HG03521 (cell line): ENCODE measurements around the gene SYNDIG1L.
A peak's percentile ranks its signal among the peaks of the same experiment; 100 is the strongest.
"Not testable (repeated sequence)": the region's sequence is repeated elsewhere in the genome, so short reads cannot be mapped to it uniquely, and the experiment has no call there.

Source experiments
- ATAC-seq: cut with Tn5 transposase; IDR thresholded peaks from one replicate; pipeline ENCODE4 v1.9.1; 2021; ENCODE audit warnings: mild to moderate bottlenecking, moderate library complexity; ENCODE audit not compliant: unreplicated experiment

The SYNDIG1L gene

DNA sequence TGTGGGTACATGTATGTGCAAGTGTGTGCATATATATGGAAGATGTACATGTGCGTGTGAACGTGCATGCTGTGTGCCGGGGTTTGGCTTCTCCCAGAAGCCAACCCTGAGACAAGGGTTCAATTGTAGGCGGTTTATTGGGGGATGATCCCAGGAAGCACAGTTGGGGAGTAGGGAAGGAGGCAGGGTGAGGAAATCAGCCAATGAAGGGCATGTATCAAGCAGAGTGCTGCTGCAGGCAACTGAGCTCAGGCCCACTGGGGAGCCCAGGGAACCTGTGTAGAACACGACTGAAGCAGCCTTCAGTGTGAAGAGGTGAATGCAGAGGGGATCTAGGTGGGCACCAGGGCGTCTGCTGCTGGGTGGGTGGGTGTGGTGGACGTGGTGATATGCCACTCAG lies 21.6 kb downstream of the SYNDIG1L start:
- no peak for ATAC-seq

DNA sequence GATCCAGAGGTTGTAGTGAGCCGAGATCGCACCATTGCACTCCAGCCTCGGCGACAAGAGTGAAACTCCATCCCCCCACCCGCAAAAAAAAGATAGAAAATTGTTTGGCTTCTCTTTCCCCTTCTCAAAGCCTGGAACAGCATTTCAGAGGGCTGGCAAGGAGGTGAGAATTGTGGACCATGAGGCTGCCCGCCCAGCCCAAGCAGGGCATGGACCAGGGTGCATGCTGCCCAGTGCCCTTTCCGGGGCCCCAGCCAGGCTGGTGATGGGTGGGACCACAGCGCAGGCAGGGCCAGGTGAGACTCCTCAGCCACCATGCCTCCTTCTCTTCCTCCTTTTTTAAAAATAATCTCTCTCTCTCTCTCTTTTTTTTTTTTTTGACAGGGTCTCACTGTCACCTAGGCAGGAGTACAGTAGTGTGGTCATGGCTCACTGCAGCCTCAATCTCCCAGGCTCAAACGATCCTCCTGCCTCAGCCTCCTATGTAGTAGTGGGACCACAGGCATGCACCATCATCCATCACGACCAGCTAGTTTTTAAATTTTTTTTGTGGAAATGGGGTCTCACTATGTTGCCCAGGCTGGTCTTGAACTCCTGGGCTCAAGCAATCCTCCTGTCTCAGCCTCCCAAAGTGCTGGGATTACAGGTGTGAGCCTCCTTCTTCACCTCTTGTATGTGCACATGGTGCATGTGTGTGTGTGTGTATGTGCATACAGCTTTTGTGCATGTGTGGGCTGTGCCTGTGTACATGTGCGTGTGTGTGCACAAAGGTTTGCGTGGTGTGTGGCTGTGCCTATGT lies 22.2 kb downstream of the SYNDIG1L start:
- no peak for ATAC-seq

DNA sequence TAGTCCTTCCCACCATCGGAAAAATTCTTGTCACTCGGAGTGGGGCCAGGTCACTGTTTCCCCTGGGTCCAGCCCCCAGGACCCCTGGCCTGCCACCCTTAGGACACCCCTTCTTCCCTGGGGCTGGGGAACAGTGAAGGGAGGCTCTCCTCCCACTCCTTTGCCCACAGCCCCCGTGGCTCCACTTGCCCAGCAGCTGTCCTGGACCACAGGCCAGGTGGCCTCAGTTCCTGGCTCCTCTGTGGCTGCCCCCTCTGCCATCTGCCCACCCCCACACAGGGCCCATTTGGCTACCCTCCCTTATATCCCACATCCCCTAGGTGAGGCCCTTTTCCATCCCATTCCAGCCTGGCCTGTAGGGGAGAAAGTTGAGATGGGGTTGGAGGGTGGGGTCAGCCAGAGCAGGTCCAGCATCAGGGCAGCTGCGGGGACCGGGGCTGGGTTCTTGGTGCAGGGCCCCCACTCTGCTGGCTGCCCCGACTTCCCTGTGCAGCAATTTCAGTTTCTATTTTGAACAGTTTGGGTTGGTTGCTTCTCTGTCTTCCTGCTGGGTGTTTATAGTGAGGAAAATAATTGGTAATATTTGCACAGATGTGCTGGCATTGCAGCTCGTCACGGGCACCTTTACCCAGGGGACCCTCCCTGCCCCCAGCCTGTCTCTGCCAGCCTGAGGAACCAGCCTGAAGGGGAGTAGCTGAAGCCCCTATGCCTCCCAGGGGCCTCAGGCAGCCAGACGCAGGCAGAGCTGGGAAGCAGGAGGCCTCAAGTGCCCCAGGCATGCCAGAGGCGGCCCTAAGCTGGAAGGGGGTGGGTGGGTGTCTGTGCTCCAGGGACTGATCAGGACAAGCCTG lies 23.4 kb downstream of the SYNDIG1L start:
- ATAC-seq = no peak

GRCh38 chr14:74401504-74402241 lies 24.3 kb downstream of the SYNDIG1L start:
- ATAC-seq = peak; percentile 70

- ATAC-seq = no peak
Measured at GRCh38 chr14:74400919-74401503, 25.0 kb downstream of the SYNDIG1L start.

- no peak for ATAC-seq
Measured at GRCh38 chr14:74400031-74400685, 25.9 kb downstream of the SYNDIG1L start.

- ATAC-seq = no peak
Measured at GRCh38 chr14:74395094-74395493, 30.9 kb downstream of the SYNDIG1L start.

- ATAC-seq = no peak
Measured at GRCh38 chr14:74394549-74394948, 31.5 kb downstream of the SYNDIG1L start.

- no peak for ATAC-seq
Measured at GRCh38 chr14:74392616-74393570, 33.1 kb downstream of the SYNDIG1L start.

DNA sequence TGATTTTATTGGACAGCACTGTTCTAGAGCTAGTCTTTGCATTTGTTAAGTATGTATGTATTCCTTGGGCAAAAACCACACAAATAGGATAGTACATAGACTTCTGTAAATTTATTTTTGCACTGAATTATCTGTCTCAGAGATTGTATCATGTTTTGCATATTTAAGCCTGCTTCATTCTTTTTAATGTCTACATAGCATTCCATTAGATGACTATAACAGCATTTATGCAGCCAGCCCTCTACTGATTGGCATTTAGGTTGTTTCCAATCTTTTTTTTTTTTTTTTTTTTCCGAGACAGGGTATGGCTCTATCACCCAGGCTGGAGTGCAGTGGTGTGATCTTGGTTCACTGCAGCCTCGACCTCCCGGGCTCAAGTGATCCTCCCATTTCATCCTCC lies 34.5 kb downstream of the SYNDIG1L start:
- no peak for ATAC-seq

GRCh38 chr14:74390505-74390904 lies 35.5 kb downstream of the SYNDIG1L start:
- ATAC-seq = not testable (repeated sequence)

DNA sequence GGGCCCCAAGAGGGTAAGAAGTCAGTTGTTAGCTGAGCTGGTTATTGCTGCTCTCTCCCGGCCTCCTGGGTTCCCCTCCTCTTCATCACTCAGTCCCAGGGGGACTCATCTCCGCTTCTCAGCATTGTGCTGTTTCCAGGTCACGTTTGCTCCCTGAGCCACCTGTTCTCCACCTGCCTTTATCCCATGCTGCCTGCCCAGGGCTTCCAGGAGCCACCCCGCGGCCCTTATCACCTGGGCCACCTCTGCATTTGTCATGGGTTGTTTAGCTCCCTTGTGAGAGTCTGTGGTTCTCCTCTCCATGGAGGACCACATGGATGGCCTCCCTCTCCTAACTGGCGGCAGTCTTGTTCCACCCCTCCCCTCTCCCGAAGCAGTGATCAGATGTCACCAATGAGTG lies 36.0 kb downstream of the SYNDIG1L start:
- ATAC-seq = no peak

GRCh38 chr14:74382231-74382630 lies 43.8 kb downstream of the SYNDIG1L start:
- no peak for ATAC-seq

DNA sequence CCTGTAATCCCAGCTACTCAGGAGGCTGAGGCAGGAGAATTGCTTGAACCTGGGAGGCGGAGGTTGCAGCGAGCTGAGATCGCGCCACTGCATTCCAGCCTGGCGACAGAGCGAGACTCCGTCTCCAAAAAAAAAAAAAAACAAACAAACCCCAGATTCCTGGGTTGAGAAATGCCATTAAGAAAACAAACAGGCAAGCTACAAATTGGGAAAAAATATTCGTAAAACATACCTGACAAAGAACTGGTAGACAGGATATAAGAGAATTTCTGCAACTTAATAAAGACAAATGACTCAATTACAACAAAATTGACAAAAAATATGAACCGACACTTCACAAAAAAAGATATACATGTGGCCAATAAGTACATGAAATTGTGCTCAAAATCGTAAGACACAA lies 44.4 kb downstream of the SYNDIG1L start:
- not testable (repeated sequence) for ATAC-seq

- ATAC-seq = no peak
Measured at GRCh38 chr14:74380845-74381244, 45.2 kb downstream of the SYNDIG1L start.

- no peak for ATAC-seq
Measured at GRCh38 chr14:74380172-74380571, 45.8 kb downstream of the SYNDIG1L start.

DNA sequence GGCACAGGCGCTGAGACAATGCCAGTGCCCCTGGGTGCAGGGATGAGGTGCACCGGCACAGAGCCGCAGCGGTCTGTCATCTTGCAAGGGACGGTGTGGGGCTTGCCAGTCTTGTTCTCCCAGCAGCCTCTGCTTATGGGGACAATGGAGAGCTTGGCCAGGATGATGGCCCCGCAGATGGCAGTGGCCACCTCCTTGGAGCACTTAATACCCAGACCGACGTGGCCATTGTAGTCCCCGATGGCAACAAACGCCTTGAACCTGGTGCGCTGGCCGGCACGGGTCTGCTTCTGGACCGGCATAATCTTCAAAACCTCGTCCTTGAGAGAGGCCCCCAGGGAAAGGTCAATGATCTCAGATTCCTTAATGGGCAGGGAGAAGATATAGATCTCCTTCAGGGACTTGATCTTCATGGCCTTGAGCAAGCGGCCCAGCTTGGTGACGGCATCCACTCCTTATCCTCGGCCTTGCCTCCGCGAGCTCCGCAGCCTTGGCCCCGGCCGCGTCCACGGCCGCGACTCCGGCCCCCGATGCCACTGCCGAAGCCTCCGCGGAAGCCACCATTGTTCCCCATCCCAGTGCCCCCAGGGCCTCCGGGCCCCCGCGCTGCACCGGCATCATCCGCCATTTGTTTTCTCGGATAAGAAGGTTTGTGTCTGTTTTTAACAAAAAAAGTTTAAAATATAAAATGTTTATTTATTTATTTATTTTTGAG lies 47.9 kb downstream of the SYNDIG1L start:
- ATAC-seq = no peak

GRCh38 chr14:74368441-74368840 lies 57.6 kb downstream of the SYNDIG1L start:
- no peak for ATAC-seq

DNA sequence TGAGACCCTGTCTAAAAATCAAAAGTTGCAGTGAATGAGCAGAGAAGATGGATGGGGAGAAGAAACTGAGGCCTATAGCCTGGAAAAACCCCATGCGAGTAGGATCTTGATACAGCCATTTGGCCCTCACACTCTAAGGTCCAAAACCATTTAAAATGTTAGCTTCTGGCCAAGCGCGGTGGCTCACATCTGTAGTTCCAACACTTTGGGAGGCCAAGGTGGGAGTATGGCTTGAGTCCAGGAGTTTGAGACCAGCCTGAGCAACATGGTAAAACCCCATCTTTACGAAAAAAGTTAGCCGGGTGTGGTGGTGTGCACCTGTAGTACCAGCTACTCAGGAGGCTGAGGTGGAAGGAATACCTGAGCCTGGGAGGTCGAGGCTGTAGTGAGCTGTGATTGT lies 58.0 kb downstream of the SYNDIG1L start:
- ATAC-seq = no peak
